ENCODE results near the gene SUMO2.

Gene SUMO2

DNA sequence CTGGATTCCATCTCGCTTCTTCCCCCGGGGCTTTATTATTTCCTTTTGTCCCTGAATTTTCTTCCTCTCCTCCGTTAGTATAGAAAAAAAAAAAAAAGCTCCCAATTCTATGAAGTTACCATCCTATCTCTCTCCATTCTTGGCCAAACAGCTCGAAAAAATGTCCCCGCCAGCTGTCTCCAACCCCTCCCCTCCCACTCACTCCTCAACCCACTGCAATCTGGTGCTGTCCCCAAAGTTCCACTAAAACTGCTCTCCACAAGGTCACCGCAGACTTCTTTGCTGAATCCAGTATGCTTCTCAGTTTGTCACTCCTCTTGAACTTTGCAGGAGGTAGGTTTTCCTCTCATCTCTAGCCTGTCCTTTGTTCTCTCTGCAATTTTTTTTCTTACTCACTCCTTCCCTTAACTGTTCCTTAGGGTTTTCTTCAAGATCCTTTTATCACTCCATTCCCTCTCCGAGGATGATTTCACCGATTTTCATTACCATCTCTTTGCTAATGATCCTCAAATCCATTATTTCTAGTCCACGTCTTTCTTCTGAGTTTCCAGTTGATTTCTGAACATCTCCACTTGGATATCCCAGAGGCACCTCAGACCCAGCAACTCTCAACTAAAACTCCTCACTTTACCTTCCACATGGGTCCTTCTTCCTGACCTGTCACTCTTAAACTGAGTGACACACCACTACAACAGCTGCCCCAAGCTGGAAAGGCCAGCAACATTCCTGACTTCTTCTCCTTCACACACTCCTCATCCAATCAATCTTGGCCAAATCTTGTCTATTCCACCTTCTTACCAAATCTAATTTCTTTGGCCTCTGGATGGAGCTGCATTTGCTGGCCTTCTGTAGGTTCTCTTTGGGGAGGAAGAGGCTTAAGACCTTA lies 1.5 kb upstream of the SUMO2 start:
- no peak for ATAC-seq
- TF ChIP-seq ZNF565 (CRISPR knock-in tag; conservative IDR thresholded peaks at IDR 0.05; ENCODE audit: low read depth): no peak
- no peak for TF ChIP-seq ZNF70 (CRISPR knock-in tag; IDR thresholded peaks at IDR 0.05)
- no peak for TF ChIP-seq ZC3H10 (CRISPR knock-in tag; IDR thresholded peaks at IDR 0.05)
- no peak for TF ChIP-seq PPARA (CRISPR knock-in tag; IDR thresholded peaks at IDR 0.05; ENCODE audit: borderline replicate concordance)
- no peak for TF ChIP-seq CSDC2 (CRISPR knock-in tag; IDR thresholded peaks at IDR 0.05)
- no peak for TF ChIP-seq ZFP30 (CRISPR knock-in tag; IDR thresholded peaks at IDR 0.05)
- TF ChIP-seq, protein P1, sequence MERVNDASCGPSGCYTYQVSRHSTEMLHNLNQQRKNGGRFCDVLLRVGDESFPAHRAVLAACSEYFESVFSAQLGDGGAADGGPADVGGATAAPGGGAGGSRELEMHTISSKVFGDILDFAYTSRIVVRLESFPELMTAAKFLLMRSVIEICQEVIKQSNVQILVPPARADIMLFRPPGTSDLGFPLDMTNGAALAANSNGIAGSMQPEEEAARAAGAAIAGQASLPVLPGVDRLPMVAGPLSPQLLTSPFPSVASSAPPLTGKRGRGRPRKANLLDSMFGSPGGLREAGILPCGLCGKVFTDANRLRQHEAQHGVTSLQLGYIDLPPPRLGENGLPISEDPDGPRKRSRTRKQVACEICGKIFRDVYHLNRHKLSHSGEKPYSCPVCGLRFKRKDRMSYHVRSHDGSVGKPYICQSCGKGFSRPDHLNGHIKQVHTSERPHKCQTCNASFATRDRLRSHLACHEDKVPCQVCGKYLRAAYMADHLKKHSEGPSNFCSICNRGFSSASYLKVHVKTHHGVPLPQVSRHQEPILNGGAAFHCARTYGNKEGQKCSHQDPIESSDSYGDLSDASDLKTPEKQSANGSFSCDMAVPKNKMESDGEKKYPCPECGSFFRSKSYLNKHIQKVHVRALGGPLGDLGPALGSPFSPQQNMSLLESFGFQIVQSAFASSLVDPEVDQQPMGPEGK (CRISPR knock-in tag; IDR thresholded peaks at IDR 0.05; ENCODE audit: borderline replicate concordance): no peak
- no peak for TF ChIP-seq BACH2 (CRISPR knock-in tag; IDR thresholded peaks at IDR 0.05; ENCODE audit: borderline replicate concordance)
- no peak for TF ChIP-seq OSR1 (CRISPR knock-in tag; IDR thresholded peaks at IDR 0.05)

- ATAC-seq: peak; percentile 31
- no peak for TF ChIP-seq OSR1 (CRISPR knock-in tag; IDR thresholded peaks at IDR 0.05)
- TF ChIP-seq, protein P2, sequence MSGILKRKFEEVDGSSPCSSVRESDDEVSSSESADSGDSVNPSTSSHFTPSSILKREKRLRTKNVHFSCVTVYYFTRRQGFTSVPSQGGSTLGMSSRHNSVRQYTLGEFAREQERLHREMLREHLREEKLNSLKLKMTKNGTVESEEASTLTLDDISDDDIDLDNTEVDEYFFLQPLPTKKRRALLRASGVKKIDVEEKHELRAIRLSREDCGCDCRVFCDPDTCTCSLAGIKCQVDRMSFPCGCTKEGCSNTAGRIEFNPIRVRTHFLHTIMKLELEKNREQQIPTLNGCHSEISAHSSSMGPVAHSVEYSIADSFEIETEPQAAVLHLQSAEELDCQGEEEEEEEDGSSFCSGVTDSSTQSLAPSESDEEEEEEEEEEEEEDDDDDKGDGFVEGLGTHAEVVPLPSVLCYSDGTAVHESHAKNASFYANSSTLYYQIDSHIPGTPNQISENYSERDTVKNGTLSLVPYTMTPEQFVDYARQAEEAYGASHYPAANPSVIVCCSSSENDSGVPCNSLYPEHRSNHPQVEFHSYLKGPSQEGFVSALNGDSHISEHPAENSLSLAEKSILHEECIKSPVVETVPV (CRISPR knock-in tag; IDR thresholded peaks at IDR 0.05): no peak
- TF ChIP-seq BACH2 (CRISPR knock-in tag; IDR thresholded peaks at IDR 0.05; ENCODE audit: borderline replicate concordance): no peak
- 0 out of 2 replicates have a peak, but pooled peaks have one; percentile 33 for TF ChIP-seq ZNF70 (CRISPR knock-in tag; IDR thresholded peaks at IDR 0.05)
These were observed 515 bp downstream of the SUMO2 start for GRCh38 chr17:75182319-75182568.

DNA sequence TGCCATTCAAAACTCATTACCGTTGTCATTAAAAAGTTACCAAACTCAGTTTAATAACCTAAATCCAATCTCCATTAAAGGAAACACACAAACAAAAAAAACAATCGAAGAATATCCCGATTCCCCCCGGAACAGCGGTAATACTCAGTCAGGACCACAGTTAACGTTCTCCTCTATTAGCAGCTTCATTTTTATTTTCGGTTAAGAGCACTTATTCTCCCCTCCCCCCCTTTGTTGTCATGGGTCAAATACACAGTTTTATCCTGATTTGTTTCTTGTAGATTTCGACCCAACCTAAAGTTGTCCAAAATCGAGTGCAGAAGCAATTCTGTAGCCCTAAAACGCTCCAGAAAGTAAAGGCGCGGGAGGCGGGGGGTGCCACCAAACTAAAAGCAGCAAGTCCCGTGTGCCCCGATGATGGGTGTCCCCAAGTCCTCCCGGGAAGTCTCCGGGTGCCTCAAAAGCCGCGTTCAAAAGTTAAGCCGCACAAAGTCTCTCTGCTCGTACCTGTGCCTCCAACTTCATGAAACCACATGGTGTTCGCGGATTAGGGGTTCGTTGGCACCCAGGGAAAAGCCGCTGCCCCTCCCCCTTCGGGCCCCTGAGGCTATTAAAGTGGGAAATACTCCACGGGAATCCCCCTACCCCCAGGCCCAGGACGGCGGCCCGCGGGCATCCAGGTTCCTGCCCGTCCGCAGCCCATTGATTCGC lies 996 bp downstream of the SUMO2 start:
- TF ChIP-seq ZNF565 (CRISPR knock-in tag; conservative IDR thresholded peaks at IDR 0.05; ENCODE audit: low read depth): no peak
- no peak for TF ChIP-seq OSR1 (CRISPR knock-in tag; IDR thresholded peaks at IDR 0.05)
- TF ChIP-seq, protein P3, sequence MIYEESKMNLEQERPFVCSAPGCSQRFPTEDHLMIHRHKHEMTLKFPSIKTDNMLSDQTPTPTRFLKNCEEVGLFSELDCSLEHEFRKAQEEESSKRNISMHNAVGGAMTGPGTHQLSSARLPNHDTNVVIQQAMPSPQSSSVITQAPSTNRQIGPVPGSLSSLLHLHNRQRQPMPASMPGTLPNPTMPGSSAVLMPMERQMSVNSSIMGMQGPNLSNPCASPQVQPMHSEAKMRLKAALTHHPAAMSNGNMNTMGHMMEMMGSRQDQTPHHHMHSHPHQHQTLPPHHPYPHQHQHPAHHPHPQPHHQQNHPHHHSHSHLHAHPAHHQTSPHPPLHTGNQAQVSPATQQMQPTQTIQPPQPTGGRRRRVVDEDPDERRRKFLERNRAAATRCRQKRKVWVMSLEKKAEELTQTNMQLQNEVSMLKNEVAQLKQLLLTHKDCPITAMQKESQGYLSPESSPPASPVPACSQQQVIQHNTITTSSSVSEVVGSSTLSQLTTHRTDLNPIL (CRISPR knock-in tag; IDR thresholded peaks at IDR 0.05; ENCODE audit: low read depth): no peak
- no peak for TF ChIP-seq ZC3H10 (CRISPR knock-in tag; IDR thresholded peaks at IDR 0.05)
- TF ChIP-seq SNAI2 (CRISPR knock-in tag; IDR thresholded peaks at IDR 0.05): no peak
- TF ChIP-seq ZFP3 (CRISPR knock-in tag; IDR thresholded peaks at IDR 0.05): no peak
- no peak for TF ChIP-seq TCF4 (CRISPR knock-in tag; IDR thresholded peaks at IDR 0.05; ENCODE audit: borderline replicate concordance)
- TF ChIP-seq ZFP30 (CRISPR knock-in tag; IDR thresholded peaks at IDR 0.05): no peak
- TF ChIP-seq GLIS3 (CRISPR knock-in tag; IDR thresholded peaks at IDR 0.05): no peak
- ATAC-seq: peak; percentile 19

DNA sequence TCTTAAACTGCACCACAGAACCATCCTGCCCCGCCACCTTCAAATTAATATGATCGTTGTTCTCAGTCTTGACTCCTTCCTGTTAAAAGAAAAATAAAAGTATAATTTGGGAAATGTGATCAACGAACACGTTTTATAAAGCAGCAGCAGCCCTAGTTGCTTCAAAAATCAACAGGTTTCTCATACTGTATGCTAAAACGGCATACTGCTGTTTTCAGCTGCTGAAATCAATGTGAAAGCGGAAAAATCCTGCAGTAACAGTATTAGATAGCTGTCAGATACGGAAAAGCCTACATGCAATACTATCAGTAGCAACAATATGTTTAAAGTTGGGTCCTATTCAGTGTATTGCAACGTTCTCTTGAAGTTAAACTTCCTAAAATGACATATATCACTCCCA lies 1.6 kb downstream of the SUMO2 start:
- TF ChIP-seq TOX (CRISPR knock-in tag; IDR thresholded peaks at IDR 0.05; ENCODE audit: borderline replicate concordance) (no peak), POU6F1 (CRISPR knock-in tag; IDR thresholded peaks at IDR 0.05; ENCODE audit: borderline replicate concordance, low read depth) (no peak), TCF4 (CRISPR knock-in tag; IDR thresholded peaks at IDR 0.05; ENCODE audit: borderline replicate concordance) (no peak), ESRRG (CRISPR knock-in tag; IDR thresholded peaks at IDR 0.05) (no peak), ZFP30 (CRISPR knock-in tag; IDR thresholded peaks at IDR 0.05) (no peak), TSHZ2 (CRISPR knock-in tag; IDR thresholded peaks at IDR 0.05) (no peak), ZFP3 (CRISPR knock-in tag; IDR thresholded peaks at IDR 0.05) (no peak), ZNF565 (CRISPR knock-in tag; conservative IDR thresholded peaks at IDR 0.05; ENCODE audit: low read depth) (no peak), ZNF8 (CRISPR knock-in tag; IDR thresholded peaks at IDR 0.05) (no peak), ARNTL (CRISPR knock-in tag; IDR thresholded peaks at IDR 0.05; ENCODE audit: borderline replicate concordance, low read depth) (no peak), ZNF70 (CRISPR knock-in tag; IDR thresholded peaks at IDR 0.05) (no peak)
- TF ChIP-seq, protein P1 (CRISPR knock-in tag; IDR thresholded peaks at IDR 0.05; ENCODE audit: borderline replicate concordance): no peak

More for the DNA sequence above, 1.6 kb downstream of the SUMO2 start:
- ATAC-seq: no peak

Measured in SK-N-SH treated with all-trans-retinoic acid at 6 μM for 48 hours (cell line).